ENCODE data around the gene SMARCA1.
"Not testable (repeated sequence)": the region's sequence is repeated elsewhere in the genome, so short reads cannot be mapped to it uniquely, and the experiment has no call there.

Gene SMARCA1

DNA sequence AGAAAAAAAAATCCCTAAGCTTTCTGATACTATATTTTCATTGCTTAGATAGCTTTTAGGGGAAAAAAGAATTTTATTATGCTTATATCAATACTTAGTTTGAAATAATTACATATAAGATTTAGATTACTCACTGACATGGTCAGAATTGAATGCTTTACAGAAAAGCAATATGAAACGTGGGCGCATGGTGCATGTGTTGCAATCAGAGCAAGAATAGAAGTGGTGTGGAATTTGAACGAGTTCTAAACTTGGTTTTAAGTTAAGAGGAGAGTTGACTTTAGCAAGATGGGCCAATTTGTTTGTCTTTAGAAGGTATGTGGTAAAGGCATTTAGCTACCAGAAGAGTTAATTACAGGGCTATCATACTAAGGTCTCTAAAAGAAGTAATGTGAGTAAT lies 38.2 kb upstream of the SMARCA1 start:
- DNase-seq (ENCODE audit: low spot score): no peak
- in situ Hi-C loops (cut with MboI; ENCODE audit: low pct_unique_long_range_greater_than_20kb, low sequenced_read_pairs, unreplicated experiment): no loop called here
- TF ChIP-seq CTCF (IDR thresholded peaks at IDR 0.05; ENCODE audit: extremely low read depth, insufficient read depth, missing control alignments): no peak

DNA sequence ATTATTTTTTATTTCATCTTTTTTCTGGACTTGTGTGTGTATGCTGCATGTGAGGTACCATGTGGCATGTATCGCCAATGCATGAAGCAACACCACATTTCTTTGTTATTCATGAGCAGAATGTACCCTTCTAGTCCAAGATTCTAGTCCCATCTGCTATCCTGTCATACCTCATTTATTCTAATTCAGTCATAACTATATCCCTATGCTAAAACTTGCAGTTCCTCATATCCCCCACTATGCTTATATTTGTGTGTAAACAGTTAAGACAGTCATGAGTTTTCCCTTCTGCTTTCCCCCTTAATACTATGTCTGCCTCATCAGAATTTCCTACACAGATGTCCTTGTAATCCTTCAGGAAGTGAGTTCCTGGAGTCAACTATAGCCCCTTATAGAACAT lies 36.5 kb upstream of the SMARCA1 start:
- TF ChIP-seq CTCF (IDR thresholded peaks at IDR 0.05; ENCODE audit: extremely low read depth, insufficient read depth, missing control alignments): no peak
- no peak for DNase-seq (ENCODE audit: low spot score)
- in situ Hi-C loops (cut with MboI; ENCODE audit: low pct_unique_long_range_greater_than_20kb, low sequenced_read_pairs, unreplicated experiment): no loop called here

- no peak for TF ChIP-seq CTCF (IDR thresholded peaks at IDR 0.05; ENCODE audit: extremely low read depth, insufficient read depth, missing control alignments)
- in situ Hi-C loops (cut with MboI; ENCODE audit: low pct_unique_long_range_greater_than_20kb, low sequenced_read_pairs, unreplicated experiment): no loop called here
- no peak for DNase-seq (ENCODE audit: low spot score)
Observed at GRCh38 chrX:129557844-129558480, 34.7 kb upstream of the SMARCA1 start.

- in situ Hi-C loops (cut with MboI; ENCODE audit: low pct_unique_long_range_greater_than_20kb, low sequenced_read_pairs, unreplicated experiment): no loop called here
- no peak for TF ChIP-seq CTCF (IDR thresholded peaks at IDR 0.05; ENCODE audit: extremely low read depth, insufficient read depth, missing control alignments)
Observed at GRCh38 chrX:129556806-129557315, 33.6 kb upstream of the SMARCA1 start.

GRCh38 chrX:129554816-129555215 lies 31.5 kb upstream of the SMARCA1 start:
- DNase-seq (ENCODE audit: low spot score); in situ Hi-C loops (cut with MboI; ENCODE audit: low pct_unique_long_range_greater_than_20kb, low sequenced_read_pairs, unreplicated experiment): not testable (repeated sequence)

More at GRCh38 chrX:129556806-129557315, 33.6 kb upstream of the SMARCA1 start:
- DNase-seq (ENCODE audit: low spot score): no peak

DNA sequence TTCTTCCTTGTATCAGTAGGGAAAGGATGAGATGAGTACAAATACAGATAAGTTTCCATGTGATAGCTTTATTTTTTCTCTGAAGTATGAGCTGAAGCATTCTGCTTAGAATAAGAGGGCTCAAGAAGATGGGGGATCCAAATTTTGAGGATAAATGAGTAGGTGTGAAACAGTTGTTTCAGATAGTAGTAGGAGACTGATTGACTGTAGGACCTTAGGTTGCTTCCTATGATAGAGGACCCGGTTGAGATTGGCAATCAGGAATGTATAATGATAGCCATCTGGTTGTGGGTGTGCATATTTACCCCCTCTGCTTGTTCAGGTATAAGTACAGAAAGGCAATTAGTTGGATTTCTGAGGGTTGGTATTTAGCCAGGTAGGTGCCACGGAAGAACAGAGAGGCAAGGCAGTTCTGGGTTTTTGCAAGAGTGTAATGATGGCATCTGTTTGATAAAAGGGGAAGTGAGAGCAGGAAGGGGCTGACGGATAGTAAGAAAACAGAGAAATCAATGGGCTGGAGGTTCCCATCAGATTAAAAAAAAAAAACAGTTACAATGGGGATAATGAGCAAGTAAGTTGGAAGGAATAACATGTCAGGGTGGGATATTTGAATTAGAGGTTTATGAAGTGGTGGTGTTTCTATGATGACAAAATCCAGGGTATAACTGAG lies 30.5 kb upstream of the SMARCA1 start:
- peak; percentile 31 for DNase-seq (ENCODE audit: low spot score)

More for the DNA sequence above, 30.5 kb upstream of the SMARCA1 start:
- no peak for TF ChIP-seq CTCF (IDR thresholded peaks at IDR 0.05; ENCODE audit: extremely low read depth, insufficient read depth, missing control alignments)
- in situ Hi-C loops (cut with MboI; ENCODE audit: low pct_unique_long_range_greater_than_20kb, low sequenced_read_pairs, unreplicated experiment): no loop called here

All from GM13977 (cell line).